ENCODE data around the gene PRKG1.
A peak's percentile ranks its signal among the peaks of the same experiment; 100 is the strongest.

PRKG1 gene

DNA sequence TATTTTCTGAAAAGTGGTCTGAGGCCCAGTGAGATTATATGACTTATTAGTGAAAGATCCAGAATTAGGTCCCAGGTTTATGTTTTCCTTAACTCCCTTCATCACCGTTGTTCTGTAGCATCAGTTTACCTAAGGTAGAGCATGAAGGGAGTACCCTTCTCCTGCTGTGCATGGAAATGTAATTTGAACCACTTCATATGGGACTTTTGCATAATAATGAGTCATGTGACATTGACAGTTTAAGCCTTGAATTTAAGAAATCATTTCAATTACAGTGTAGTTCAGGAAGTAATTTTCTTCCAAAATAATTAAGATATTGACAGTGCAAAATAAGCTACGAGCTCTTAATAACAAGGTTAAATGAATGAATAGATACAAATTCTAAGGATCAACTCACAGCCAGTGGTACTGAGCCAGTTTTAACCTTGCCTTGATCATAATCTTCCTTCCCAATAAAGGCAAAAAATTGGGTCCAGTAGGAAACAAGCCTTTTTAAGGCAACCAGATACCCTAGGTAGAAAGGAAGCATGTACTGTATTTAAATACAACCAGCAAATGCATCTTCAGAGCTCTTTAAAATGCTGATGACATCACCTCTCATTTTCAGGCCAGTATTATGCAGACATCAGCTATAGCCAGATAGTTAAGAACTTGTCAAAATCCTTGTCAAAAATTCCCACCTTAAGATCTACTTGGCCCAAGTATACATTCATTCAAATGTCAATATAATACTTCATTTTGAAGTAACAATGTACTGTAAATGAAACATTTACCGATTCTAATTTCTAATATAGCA, 1191.0 kb downstream of the PRKG1 start:
- no peak for DNase-seq (ENCODE audit: low read depth)

GRCh38 chr10:52266858-52267257, 1192.6 kb downstream of the PRKG1 start:
- DNase-seq (ENCODE audit: low read depth) = no peak

GRCh38 chr10:52268790-52269189, 1194.5 kb downstream of the PRKG1 start:
- no peak for DNase-seq (ENCODE audit: low read depth)

DNA sequence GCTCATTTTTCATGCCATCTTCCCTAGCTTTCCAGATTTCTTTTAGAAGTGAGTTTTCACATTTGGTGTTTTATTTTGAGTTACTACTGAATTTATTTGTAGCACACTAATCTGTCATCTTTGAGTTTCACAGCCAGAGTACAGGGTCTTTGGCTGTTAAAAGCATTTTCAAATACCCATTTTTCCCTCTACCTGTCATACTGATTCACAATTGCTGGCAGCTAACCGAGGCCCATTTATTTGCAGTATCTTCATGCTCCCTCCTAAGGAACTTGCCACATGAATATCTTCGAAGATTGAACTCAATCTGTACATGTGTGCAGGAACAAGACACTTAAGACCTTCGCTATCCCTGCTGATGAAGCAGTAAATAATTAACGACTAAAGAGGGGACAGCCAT, 1194.9 kb downstream of the PRKG1 start:
- no peak for DNase-seq (ENCODE audit: low read depth)

GRCh38 chr10:52276163-52276562, 1201.9 kb downstream of the PRKG1 start:
- no peak for DNase-seq (ENCODE audit: low read depth)

- DNase-seq (ENCODE audit: low read depth) = no peak
These were observed 1202.7 kb downstream of the PRKG1 start for GRCh38 chr10:52276986-52277385.

DNA sequence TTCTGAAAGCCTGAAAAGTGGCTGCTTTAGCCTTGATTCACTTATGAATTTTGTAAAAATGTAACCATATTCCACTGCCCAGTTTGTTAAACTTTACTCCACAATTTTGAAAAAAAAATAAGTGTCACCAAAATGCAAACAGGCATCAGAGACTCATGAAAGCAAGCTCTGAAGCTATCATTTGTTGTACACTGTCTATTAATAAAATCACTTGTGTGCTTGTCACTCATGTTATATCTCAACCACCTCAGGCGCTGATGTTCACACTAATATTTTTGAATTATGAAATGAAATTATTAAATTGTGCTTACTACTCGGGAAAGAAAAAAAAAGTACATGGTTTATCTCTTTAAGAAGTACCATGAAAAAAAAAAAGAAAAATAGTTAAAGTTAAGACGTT, 1205.3 kb downstream of the PRKG1 start:
- no peak for DNase-seq (ENCODE audit: low read depth)

GRCh38 chr10:52280051-52280450, 1205.8 kb downstream of the PRKG1 start:
- peak; percentile 8 for DNase-seq (ENCODE audit: low read depth)

GRCh38 chr10:52283174-52283573, 1208.9 kb downstream of the PRKG1 start:
- DNase-seq (ENCODE audit: low read depth) = peak; percentile 18

DNA sequence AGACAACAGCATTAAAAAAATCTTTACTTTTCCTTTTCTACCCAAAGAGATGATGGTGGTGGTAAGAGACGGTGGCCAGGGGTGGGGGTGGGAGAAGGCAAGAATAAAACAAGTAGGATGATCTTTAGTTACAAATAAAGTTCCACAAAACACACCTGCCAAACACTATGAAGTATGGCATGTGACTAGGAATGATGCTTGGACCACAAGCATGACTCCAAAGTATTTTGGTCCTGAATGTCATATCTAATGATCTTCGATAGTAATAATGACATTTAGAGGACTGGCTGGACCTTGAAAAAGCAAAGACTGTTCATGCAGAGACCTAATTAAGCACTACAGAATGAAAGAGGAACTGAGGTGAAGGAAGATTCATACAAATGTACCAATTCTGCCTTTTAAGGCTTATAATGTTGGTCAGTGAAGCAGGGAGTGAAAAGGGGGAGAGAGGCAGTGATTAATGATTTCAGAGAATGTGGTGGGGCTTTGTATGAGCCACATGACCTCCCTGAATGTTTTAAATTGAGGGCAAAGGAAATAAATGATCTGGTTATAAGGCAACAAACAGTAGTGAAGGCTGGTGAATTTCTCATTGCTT, 1210.2 kb downstream of the PRKG1 start:
- DNase-seq (ENCODE audit: low read depth) = no peak

DNA sequence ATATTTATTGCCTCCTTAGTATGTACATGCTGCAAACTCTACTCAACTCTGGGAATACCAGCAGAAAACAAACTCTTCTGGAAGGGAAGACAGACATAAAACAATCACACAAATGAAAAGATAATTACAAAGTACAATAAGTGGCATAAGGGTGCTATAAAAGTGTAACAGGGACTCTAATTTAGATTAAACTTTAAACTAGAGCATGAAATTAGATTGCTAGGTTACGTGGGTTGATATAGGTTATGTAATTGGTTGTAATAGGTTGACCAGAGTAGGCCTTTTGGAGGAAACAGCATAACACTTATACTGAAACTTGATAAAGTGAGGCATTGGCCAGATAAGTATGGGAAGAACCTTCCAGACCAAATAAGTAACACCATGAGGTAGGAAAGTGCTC, 1213.6 kb downstream of the PRKG1 start:
- DNase-seq (ENCODE audit: low read depth) = no peak

DNA sequence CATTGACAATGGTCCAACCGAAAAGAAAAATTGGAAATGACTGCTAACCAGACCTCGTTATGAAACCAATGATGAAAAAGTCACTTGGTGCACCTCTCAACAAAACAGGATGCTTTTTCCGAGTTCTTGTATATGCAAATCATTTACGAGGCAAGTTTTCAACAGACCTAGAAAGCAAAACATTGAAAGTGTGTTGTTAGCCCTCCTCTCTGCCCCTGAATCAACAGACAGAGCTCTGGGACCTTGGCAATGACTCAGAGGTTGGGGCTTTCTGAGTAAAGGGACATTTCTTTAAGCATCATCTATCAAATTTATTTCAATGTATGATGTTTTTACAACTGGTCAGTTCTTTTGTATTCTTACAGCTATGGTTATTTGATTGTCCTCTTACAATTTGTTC, 1223.5 kb downstream of the PRKG1 start:
- no peak for DNase-seq (ENCODE audit: low read depth)

- DNase-seq (ENCODE audit: low read depth) = no peak
These were observed 1226.5 kb downstream of the PRKG1 start for GRCh38 chr10:52300599-52301277.

DNA sequence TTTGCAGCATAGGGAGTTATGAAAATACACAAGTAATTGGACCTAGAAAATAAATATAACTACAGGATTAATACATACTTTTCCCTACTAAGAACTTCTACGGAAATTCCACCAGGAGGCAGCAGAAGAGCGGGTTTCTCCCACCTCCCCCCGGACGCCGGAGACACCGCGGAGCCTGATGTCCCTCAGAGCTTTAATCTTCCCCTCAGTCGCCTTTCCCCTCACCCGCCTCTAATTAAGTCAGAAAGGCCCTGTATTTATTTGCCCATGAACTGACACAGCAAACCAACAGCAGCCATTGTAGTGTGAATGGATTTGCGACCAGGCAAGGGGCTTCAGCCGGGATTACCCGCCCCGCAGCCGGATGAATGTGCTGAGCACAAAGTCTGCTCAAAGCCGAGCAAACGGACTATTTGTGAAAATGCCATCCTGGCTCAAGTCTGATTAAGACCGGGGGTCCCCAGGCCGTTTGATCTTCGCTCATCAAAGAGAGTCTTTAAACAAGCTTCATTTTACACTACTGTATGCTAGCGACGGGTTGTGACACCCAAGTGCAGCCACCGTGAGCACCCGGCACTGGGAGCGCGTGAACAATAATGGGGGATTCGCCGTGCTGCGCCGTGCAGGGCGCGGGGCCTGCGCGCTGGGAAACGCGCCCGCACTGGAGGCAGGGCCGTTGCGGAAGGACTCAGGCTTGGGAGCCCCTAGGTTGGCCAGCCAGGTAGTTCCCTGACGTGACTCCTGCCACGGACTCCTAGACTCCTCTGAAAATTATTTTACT, 1234.2 kb downstream of the PRKG1 start:
- DNase-seq (ENCODE audit: low read depth) = no peak

DNA sequence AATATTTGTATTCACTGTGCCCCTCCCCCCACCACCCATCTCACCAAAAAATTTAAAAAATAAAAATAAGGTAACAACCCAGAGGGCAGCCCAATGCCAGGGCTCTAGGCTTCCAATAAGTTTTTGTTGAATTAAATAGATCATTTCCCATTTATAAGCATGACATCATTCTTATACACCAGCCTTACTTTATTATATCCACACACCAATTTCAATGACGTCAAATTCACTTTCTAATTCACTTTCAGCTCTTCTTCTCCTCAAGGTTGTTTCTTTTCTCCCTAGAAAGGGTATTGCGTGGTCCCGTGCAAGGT, 1238.6 kb downstream of the PRKG1 start:
- DNase-seq (ENCODE audit: low read depth) = no peak

DNA sequence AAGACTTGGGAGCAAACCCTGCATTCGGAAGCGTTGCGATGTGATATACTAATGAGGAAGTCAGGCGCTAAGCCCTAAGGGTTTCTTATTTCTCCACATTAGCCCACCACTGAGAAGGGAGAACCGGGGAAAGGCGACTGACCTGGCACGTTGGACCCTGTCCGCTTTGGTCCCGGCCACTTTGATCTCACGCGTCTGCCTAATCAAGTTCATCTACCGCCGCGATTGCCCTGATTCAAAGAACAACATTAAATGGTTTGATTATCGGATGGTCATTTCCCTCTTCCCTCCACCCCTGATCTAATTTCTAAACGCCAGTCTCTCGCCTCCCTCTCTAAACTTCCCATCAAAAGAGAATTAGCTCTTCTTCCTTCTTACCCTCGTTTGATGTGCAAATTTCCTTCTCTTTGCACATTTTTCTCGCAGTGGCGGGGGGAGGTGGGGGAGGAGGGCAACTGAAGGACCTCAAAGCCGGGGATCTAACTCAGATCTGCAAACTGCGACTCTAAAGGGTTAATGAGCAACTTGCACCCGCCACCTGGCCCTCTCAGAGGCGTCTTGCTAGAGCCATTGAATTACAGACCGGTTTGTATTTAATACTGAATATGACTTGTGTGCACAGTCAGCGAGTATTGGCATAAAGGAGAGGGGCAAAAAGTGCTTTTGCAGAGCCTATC, 1239.1 kb downstream of the PRKG1 start:
- DNase-seq (ENCODE audit: low read depth) = no peak

DNA sequence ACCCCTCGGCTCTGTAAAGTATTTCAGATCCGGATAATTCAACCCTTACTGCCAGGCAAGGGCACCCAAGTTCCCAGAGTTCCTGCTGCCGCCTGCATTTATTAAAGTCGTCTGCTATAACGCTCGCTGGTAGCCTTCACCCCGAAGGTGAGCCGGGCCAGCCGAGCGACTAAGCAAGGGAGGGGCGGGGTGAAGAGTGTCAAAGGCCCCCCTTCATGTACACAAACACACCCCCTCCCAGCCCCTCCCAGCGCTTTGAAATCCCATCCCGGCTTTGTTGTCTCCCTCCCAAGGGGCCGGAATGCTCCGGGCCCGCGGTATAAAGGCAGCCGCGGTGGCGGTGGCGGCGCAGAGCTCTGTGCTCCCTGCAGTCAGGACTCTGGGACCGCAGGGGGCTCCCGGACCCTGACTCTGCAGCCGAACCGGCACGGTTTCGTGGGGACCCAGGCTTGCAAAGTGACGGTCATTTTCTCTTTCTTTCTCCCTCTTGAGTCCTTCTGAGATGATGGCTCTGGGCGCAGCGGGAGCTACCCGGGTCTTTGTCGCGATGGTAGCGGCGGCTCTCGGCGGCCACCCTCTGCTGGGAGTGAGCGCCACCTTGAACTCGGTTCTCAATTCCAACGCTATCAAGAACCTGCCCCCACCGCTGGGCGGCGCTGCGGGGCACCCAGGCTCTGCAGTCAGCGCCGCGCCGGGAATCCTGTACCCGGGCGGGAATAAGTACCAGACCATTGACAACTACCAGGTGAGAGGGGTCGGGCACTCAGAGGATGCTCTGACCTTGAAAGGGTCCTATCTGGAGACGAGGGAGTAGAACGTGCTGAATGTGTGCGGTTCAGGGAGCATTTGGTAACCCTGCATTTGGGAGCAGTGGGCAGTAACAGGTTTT, 1239.9 kb downstream of the PRKG1 start, which contains the start of gene DKK1:
TSS of gene DKK1 (plus strand) at position 349 of the 889 bp plus-strand sequence. CDS start at position 503, 154 bp downstream.
- peak; percentile 55 for DNase-seq (ENCODE audit: low read depth)

DNA sequence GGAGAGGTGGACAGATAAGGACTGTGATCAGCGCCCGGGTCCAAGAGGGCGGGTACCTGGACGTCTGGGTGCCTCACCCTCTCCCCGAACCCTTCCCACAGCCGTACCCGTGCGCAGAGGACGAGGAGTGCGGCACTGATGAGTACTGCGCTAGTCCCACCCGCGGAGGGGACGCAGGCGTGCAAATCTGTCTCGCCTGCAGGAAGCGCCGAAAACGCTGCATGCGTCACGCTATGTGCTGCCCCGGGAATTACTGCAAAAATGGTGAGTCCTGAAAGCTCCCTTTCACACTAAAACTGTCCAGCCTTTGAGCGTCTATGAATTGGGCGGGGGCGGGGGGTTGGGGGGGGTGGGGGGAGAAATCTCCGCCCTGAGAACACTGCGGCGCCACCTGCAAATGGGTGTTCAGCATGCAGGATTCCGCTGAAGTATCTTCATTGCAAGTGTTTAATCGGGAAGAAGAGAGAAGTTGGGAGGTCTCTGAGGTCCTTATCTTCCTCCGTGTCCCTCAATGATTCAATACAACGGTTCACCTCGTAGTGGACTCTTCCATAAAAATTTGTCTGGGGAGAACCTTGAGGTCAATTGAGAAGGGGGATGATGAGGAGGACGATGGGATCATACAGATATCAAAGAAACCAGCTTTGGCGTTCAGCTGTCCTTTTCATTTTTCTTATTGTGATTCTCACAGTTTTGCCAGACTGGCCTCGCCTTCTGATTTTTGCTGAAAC, 1240.7 kb downstream of the PRKG1 start:
- DNase-seq (ENCODE audit: low read depth) = no peak

DNA sequence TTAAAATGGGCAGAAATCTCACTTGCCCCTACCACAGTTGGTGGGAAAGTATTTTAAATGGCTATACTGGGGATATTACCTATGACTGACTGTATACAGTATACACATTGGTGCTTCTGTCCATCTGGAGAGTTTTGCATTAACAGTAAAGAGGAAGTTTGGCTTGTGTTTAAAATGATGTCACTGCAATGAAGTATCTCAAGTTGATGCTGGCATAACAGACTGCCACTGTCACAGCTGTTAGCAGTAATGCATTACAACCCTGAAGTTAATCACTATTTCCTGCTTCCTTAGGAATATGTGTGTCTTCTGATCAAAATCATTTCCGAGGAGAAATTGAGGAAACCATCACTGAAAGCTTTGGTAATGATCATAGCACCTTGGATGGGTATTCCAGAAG, 1241.7 kb downstream of the PRKG1 start:
- DNase-seq (ENCODE audit: low read depth) = no peak

GRCh38 chr10:52316500-52316899, 1242.2 kb downstream of the PRKG1 start:
- no peak for DNase-seq (ENCODE audit: low read depth)
